ENCODE results near the gene WFIKKN2.

GRCh38 chr17:50793007-50793406 is 42.4 kb upstream of the WFIKKN2 start:
- TF ChIP-seq CTCF (IDR thresholded peaks at IDR 0.05; ENCODE audit: insufficient read depth, low read depth, low read length) (no peak), EZH2 (IDR thresholded peaks at IDR 0.05; ENCODE audit: insufficient read depth, low read length) (no peak)
